ENCODE results near the gene PRKCG.
"Not testable (repeated sequence)": the region's sequence is repeated elsewhere in the genome, so short reads cannot be mapped to it uniquely, and the experiment has no call there.

PRKCG gene

GRCh38 chr19:53881482-53882390 lies at the start of gene PRKCG:
TSS of gene PRKCG (plus strand) at chr19:53882197. CDS start at chr19:53882495, 298 bp downstream.
- no peak for DNase-seq

- not testable (repeated sequence) for DNase-seq
Measured at GRCh38 chr19:53832861-53833260, 49.1 kb upstream of the PRKCG start.

GRCh38 chr19:53838446-53838845 lies 43.6 kb upstream of the PRKCG start:
- not testable (repeated sequence) for DNase-seq

GRCh38 chr19:53840241-53840640 lies 41.8 kb upstream of the PRKCG start:
- DNase-seq: not testable (repeated sequence)

GRCh38 chr19:53840914-53841313 lies 41.1 kb upstream of the PRKCG start:
- DNase-seq: not testable (repeated sequence)

- DNase-seq: no peak
Measured at GRCh38 chr19:53844849-53845246, 37.1 kb upstream of the PRKCG start.

- DNase-seq: no peak
Measured at GRCh38 chr19:53847555-53847954, 34.4 kb upstream of the PRKCG start.

GRCh38 chr19:53849237-53849676 lies 32.7 kb upstream of the PRKCG start:
- DNase-seq: peak; percentile 64

- no peak for DNase-seq
Measured at GRCh38 chr19:53853707-53854106, 28.3 kb upstream of the PRKCG start.

GRCh38 chr19:53864308-53864836 lies 17.6 kb upstream of the PRKCG start:
- DNase-seq: no peak

- no peak for DNase-seq
Measured at GRCh38 chr19:53865523-53865917, 16.5 kb upstream of the PRKCG start.

- DNase-seq: peak; percentile 91
Measured at GRCh38 chr19:53865918-53866864, 15.8 kb upstream of the PRKCG start.

- no peak for DNase-seq
Measured at GRCh38 chr19:53866865-53867224, 15.2 kb upstream of the PRKCG start.

GRCh38 chr19:53867225-53868090 lies 14.5 kb upstream of the PRKCG start, which contains the start of gene MYADM:
TSS of gene MYADM (plus strand) at chr19:53867883. CDS start at chr19:53873530, 5,647 bp downstream.
- DNase-seq: peak; percentile 100

- peak; percentile 83 for DNase-seq
Measured at GRCh38 chr19:53868091-53868891, 13.7 kb upstream of the PRKCG start.

GRCh38 chr19:53868892-53869804 lies 12.8 kb upstream of the PRKCG start:
- peak; percentile 93 for DNase-seq

GRCh38 chr19:53869805-53870484 lies 12.1 kb upstream of the PRKCG start:
- DNase-seq: not testable (repeated sequence)

- no peak for DNase-seq
Measured at GRCh38 chr19:53870485-53870844, 11.5 kb upstream of the PRKCG start.

GRCh38 chr19:53871454-53871853 lies 10.5 kb upstream of the PRKCG start:
- no peak for DNase-seq
